ENCODE data around the gene APOLD1.

GRCh38 chr12:12741660-12742059, 43.8 kb upstream of the APOLD1 start:
- no peak for TF ChIP-seq CTCF (IDR thresholded peaks at IDR 0.05)
- TF ChIP-seq EZH2phosphoT487 (IDR thresholded peaks at IDR 0.05), result no peak
- TF ChIP-seq EZH2 (IDR thresholded peaks at IDR 0.05), result no peak
